Ecto neural progenitor cell (in vitro differentiated cells): Measurements from ENCODE around the gene OR6N2.

Source experiments
- DNase-seq: peaks from one replicate; pipeline ENCODE4 v3.0.0-alpha.2; 2018; ENCODE audit warnings: low spot score

OR6N2 gene, protein sequence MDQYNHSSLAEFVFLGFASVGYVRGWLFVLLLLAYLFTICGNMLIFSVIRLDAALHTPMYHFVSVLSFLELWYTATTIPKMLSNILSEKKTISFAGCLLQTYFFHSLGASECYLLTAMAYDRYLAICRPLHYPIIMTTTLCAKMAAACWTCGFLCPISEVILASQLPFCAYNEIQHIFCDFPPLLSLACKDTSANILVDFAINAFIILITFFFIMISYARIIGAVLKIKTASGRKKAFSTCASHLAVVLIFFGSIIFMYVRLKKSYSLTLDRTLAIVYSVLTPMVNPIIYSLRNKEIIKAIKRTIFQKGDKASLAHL

DNA sequence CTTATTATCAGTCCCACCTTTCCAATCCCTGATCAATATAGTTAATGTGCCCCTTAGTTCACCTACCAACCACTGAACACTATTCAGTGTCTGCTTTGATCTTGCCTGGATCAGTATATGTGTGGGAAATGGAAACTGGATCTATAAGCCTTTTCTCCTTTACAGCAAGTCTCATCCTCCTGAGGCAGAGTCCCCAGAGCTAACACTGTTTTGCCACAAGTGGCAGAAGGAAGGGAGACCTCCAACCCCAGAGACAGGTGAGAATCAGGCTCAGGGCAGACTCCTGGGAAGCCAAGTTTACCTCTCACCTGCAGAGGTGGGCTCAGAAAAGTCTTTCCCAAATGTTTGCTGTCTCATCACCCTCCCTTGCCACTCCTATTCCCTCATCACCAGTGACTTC, at the start of gene OR6N2:
Gene OR6N2, minus strand, starts transcription at position 101 of the 400 bp plus-strand sequence. CDS start 3,569 bp downstream, outside the sequence.
- no peak for DNase-seq

DNA sequence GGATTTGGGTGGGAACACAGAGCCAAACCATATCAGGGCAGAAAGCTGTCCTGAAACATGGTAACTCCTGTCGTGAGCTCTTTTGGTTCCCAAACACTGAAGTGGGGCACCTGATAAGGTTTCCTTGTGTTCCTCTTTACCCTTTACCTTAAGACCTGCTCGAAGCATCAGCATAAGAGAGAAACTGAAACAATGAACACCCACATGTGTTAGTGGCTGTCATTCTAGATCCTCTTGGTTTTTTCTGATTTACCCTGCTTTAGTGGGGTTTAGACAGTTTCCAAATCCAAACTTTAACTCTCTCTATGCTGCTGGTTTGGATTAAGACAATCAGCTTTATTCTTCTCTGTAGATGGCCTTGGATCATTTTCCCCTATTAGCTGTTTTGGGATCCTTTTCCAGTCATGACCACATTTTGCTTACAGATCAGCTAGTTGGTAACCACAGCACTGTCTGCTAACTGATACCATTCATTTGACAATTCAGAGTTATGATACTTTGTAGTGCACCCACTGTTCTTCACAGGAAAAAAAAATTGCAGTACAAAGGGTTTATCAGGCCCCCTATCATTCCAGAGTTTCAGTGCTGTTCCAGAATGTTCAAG, 49.2 kb upstream of the OR6N2 start:
- no peak for DNase-seq

DNA sequence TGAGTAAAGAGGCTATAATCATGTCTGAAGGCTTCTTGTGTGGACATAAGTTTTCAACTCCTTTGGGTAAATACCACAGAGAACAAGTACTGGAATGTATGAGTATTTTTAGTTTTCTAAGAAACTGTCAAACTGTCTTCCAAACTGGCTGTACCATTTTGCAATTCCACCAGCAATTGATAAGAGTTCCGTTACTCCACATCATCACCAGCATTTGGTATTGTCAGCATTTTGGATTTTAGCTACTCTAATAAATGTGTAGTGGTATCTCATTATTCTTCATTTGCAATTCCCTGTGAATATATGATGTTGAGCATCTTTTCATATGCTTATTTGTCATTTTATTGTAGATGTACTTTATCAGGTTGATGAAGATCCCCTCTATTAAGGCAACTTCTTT, 40.7 kb upstream of the OR6N2 start:
- DNase-seq, result no peak

DNA sequence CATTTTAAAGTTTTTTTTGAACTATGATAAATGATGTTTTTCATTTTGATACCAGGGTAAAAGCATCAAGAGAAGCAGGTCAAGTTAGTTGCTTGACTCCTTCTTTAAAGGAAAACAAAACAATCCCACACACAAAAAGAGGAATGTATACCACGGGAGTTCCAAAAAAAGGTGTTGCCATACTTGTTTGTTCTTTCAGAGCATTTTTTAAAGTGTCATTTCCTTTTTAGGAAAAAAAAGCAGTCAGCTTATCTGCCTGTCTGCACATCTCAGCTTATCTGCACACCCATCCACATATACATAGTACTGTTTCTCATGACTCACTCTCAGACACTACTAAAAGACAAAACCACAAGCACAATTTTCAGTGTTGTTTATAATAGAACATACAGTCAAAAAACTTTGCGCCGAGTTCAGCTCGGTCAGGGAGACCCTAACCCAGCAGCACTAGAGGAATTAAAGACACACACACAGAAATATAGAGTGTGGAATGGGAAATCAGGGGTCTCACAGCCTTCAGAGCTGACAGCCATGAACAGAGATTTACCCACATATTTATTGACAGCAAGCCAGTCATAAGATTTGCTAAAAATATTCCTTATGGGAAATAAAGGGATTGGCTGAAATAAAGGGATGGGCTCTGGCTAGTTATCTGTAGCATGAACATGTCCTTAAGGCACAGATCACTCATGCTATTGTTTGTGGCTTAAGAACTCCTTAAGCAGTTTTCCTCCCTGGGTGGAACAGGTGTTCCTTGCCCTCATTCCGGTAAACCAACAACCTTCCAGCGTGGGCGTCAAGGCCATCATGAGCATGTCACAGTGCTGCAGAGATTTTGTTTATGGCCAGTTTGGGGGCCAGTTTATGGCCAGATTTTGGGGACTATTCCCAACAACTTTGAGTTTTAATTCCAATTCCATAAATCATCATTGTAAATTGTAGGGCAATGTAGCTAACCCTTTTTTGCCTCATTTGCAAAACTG, 38.7 kb upstream of the OR6N2 start:
- no peak for DNase-seq

DNA sequence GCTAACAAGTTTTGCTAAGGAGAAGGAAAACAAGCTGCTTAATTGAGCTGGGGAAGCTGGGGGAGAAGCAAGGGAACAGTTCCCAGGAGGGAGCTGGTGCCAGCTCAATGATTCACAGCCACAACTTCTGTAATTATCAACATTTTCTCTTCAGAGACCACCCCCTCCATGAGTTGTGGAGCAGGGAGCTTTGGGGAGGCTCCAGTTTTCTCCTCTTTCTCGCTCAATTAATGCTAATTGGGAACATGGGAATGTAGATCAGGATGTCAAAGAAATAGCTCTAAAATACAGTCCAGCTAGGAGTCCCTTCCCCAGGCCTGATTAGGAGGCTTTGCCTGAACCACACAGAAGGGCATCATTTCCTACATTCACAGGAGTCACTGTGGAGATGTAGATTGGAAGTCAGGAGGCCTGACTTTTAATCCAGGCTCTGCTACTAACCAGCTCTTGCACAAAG, 38.0 kb upstream of the OR6N2 start:
- no peak for DNase-seq

DNA sequence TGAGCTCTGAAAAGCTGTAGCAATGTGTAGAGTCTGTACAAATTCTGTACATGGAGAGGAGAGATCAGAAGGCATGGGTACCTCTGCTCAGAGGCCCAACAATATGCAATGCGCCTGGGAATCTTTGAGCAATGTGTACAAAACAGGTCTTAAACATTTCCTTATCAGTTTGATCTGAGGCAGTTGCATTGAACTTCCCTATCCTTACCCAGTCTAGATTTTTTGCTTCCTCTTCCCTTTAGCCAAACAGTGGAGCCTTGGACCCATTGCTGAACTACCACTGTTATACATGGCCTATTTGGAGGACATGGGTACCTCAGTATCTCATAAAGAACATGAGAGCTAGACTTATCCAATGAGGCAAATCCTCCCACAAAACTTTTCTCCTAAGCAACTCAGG, 37.6 kb upstream of the OR6N2 start:
- no peak for DNase-seq

DNA sequence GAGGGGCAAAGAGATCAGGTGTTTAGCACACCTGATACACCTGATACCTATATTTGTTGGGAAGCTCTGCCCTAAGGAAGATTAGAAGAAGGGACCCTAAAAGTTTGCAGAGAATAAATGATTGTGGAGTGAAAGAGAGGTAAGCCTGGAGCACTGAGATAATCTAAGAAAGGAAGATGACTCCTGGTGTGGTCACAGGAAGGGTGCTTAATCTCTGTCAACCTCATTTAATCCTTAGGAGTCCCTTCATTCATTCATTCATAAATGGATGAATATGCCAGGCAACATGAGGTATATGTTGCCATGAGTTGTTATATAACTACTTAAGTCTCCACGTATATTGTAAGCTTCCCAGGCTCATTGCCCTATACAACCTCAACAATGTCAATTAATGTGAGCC, 34.0 kb upstream of the OR6N2 start:
- no peak for DNase-seq

DNA sequence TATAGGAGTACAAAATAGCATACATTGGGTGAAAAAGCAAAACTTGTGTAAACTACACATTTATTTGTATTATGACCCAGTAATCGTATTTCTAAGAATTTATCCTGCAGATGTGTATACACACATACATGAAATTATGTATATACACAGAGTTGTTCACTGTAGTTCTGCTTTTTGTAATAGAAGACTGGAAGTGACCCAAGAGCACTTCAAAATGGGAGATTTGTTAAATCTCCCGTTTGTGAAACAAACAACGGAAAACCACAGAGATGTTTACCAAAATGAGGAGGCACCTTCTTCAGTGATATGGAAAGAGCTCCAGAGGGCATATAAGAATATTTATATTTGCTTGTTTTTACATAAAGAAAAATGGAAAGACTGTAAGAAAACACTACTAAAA, 32.2 kb upstream of the OR6N2 start:
- no peak for DNase-seq

DNA sequence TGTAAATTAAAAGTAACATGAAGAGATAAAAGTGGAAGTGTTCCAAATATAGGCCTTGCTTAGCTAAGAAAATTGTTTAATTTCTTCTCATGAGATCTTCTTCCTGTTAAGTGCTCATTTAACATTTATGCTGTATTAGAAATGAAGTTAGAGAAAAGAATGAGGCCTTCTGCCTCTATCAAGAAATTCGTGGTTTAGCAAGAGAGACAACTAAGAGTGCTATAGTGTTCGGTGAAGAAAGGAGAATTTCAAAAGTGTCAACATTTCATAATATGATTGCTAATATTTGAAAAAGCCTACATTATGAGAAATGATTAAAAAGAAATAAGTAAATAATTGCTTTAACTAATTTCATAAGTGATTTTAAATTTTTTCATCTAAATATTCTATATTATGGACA, 31.3 kb upstream of the OR6N2 start:
- DNase-seq, result no peak

DNA sequence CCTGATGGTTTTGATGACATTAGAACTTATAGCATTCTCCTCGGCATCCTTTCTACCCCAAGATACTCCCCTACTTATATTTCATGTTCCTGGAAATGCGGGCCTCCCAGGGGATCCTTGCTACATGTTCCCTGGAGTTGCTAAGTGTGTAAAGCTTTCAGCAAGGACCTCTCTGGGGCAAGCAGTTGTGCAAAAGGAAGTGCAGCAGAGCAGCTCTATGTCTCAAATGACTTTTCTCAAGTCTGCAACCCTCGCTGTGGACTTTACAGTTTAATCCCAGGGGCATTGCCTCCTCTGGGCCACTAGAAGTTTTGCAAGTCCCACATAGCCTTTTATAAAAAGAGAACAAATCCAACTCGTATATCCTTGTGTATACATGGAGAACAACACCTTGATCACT, 29.3 kb upstream of the OR6N2 start:
- no peak for DNase-seq

DNA sequence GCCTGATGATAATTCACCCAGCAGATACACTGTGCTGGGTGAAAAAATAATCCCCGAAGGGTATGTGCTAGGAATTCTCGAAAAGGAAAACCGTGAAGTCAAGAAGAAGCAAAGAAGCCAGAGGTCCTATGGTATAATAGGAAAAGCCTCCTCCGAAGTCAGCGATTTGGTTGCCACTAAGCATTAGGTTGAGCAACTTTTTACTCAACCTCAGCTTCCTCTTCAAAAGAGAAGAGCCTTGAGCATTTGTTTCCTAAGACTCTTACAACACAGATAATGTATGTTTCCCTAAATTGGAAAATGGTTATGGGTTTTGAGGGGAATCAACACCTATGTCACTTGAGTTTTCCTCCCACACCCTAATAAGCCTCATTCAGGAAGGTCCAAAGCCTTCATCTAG, 28.9 kb upstream of the OR6N2 start:
- no peak for DNase-seq

DNA sequence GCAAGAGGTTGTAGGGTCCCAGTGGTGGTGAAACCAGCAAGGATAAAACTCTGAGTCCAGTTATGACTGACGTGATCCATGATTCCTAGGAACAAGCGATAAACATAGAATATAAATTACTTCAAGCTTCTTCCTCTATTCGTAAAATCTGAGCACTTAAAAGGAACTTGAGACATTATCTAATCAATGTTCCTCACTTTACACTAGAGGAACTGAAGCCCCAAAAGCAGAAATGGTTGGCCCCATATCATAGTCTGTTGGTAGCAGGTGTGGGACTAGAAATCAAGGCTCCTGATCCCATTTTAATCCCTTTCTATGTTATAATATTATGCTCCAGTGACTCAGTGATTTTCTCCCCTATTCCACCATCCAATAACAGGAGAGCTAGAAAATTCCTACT, 28.3 kb upstream of the OR6N2 start:
- DNase-seq, result no peak

DNA sequence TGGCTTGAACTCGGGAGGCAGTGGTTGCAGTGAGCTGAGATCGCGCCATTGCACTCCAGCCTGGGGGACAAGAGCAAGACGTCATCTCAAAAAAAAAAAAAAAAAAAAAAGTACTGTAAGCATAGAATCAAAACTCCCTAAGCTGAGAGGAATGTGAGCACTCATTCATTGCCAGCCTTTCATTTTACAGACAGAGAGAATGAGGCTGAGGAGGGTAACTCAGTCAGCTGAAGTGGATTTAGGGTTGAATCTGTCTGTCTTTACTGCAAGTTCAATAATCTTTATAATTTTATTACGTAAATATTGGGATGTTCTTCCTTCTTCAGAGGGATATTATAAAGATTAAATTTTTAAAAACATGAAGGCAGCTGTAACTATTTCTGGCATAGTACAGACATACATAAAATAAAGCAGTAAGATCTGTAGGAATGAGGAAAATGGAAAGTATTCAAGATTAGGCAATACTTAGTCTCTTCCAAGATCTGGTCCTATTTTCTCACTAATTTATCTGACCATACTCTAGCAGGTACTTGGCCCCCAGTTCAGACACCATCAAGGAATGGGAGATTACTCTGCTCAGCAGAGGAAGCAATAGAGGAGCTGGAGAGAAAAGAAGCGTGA, 26.0 kb upstream of the OR6N2 start:
- no peak for DNase-seq

DNA sequence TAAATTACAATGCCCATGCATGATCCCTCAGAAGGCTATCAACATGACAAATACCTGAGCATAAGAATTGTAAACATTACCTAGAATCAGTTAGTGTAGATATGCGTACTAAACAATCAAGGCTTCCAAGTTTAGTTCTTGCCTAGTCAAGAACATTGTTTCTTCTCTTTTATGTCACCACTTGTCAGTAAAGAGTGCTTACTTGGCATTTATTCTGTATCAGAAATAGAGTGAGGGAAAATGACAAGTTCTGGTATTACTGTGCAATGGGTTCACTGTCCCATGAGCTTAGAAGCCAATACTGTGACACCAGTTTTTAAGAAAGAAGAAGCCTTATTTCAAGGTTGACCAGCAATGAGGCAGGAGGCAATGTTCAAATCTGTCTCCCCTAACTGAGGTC, 22.7 kb upstream of the OR6N2 start:
- no peak for DNase-seq

DNA sequence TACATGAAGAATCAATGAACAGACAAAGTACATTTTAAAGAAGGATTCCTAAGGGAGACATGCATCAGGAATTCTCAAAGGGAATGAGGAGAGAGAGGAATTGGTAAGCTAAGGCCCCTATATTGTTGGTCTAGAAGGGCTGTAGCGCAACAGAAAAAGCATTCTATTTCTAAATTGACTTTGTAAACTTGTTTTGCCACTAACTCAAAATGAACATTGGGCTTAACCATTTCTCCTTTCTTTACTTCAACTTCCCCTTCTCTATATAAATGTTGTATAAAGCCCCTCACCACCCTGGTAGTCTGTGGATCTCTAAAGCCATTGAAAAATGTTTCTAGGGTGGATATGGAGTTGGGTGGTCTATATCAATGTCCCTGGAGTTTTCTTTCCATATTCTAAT, 20.4 kb upstream of the OR6N2 start:
- no peak for DNase-seq

DNA sequence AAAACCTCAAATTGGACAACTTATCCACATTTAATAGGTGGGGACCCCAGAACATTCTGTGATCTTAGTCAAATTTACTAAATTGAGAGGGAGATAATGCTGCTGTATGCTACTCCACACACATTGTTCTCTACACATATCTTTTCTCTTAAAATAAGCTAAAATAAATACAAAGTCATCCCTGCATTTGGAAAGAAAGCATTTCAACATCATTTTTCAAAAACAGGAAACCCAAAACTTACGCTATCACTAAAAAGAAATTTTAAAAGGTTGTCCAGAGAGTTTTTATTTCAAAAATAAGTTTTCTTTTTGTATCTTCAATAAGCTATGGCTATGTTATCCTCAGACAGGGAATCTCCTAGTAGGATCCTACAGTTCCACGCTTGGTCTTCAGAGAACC, 19.5 kb upstream of the OR6N2 start:
- no peak for DNase-seq

DNA sequence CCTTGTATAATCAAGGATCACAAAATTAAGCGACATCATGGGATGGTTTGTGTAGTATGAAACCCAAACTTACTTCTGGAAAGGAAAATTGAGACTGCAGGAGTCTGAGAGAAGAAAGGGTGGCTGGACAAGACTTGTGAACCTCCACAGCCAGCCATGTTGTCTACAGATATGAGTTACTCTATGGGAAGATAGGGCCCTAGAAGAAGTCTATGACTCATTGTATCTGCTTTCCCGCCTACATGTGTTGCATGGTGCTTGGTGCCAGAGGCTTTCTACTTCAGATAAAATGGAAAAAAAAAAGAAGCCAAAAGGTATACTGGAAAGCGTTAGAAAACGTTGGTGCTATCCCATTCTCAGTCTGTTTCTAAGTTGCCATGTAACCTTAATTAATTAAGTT, 18.7 kb upstream of the OR6N2 start:
- no peak for DNase-seq

DNA sequence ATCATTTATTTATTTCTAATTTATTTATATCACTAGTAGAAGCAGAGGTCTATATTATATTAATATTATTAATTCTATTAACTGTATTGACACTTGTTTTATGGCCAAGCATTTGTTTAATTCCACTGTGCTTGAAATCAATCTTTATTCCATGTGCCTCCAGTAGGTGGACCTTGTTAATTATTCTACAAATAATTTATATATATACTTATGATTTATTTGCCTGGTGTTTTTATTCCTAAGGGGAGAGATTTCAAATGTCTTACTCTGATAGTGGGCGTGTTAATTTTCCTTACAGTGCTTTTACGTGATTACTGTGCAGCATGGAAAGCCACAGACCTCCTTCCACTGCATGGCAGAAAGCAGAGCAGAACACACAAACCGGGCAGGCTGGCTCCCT, 17.5 kb upstream of the OR6N2 start:
- DNase-seq, result no peak

DNA sequence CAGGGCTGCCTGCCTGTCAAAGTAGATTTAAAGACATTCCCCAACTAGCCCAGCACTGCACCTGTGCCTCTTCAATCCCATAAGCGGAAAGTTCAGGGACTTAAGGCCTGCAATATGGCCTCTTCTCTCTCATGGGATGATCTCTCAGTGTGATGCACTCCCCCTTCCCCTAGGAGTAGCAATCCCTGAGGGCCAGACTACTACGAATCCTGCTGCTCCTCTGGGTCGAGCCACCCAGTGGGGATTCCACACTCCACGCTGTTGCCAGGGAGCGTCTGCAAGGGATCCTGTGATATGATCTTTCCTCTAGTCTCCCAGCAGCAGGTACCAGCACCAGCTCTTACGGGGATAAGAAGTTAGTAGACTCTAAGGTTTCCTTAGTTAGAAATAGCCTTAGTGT, 13.2 kb upstream of the OR6N2 start:
- DNase-seq, result no peak

DNA sequence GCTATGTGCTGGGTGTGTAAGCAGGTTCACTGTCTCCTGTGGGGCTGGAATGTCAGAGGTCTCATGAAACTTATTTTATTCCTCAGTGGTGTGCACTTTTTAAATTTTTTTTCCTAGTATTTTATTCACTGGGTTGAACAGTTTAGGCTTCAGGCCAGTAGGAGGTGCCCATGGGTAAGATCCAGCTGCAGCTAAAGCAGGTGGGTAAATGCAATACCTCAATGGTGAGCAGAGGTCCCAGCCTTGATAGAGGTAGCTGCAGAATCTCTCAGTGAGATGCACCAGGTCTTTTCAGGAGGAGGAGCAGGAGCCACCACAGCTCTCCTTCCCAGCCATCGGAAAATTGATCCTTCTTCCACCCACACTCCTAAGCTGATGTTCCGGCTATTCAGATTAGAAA, 12.6 kb upstream of the OR6N2 start:
- DNase-seq, result no peak

DNA sequence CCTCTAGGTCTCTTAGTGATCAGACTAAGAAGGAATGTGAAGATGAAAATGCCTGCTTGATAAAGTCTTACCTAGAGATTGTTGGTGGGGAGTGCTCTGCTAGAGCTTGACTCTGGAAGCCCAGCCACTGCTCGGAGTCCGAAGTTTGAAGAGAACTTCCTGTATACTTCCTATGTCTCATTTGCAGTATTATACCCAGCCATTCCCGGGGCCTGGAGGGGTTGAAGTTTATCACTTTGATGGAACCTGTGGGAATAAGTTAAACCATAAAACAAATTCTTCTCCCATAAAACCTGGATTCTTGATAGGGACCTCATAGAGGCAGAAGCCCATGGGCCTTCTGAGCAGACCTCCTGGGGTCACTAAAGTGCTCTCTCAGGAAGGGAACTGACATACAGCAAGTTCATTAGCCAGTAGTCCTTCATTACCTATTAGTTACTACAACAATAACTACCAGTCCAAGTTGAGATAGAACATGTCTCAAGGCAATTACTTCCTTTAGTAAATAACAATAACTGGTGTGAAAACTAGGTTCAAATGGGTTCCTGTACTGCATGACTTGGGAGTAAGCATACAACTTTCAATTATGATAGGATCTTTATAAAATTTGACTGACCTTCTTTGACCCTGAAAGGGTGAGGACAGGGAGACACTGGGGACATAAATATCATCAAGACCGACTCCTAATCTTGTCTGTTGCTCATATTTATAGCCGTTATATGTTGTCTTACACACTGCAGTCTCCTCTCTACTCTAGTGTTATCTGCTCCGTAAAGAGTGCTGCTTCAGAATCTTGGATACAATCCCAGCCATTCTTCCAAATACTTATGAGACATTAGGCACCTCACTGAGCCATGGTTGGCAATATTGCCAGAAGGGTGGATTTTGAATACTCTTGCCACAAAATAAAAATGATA, 8.8 kb downstream of the OR6N2 start, which contains the start of gene OR6N1:
Gene OR6N1, minus strand, starts transcription at position 246 of the 917 bp plus-strand sequence. CDS start 5,513 bp downstream, outside the sequence.
- DNase-seq, result no peak
